Uterus (tissue), 4 donors: ENCODE results near the gene ZCWPW1. TPM values are rescaled to one million over a fixed set of nuclear protein-coding genes. Genes with fewer than 3 reads are reported as not detected.

Experiments
- DNase-seq, 2 donors: peaks; one replicate each; pipeline ENCODE4 v3.0.0-alpha.2; 2019 to 2020
- H3K27ac ChIP-seq, 2 donors: fragments of 200-600 bp; sonication (generic); 1 replicate in 1 of 2; 2 replicates in 1 of 2; pipeline ENCODE4 v1.5.1; 2016 to 2018
- H3K27me3 ChIP-seq, 2 donors: fragments of 200-600 bp; sonication (generic); one replicate each; pipeline ENCODE4 v1.5.1; 2018 to 2019; ENCODE audit warnings: control low read depth in 1 of 2
- H3K36me3 ChIP-seq, 2 donors: fragments of 200-600 bp; sonication (generic); one replicate each; pipeline ENCODE4 v1.5.1; 2019; ENCODE audit warnings: control low read depth in 1 of 2
- H3K4me1 ChIP-seq, 2 donors: fragments of 200-600 bp; sonication (generic); one replicate each; pipeline ENCODE4 v1.5.1; 2018 to 2019; ENCODE audit warnings: control low read depth in 1 of 2
- H3K4me3 ChIP-seq, 2 donors: fragments of 200-600 bp; sonication (generic); 1 replicate in 1 of 2; 2 replicates in 1 of 2; pipeline ENCODE4 v1.5.1; 2018 to 2019; ENCODE audit warnings: mild to moderate bottlenecking in 1 of 2
- H3K9me3 ChIP-seq, 2 donors: fragments of 200-600 bp; sonication (generic); one replicate each; pipeline ENCODE4 v1.5.1; 2019; ENCODE audit warnings: control low read depth in 1 of 2
- POLR2A ChIP-seq, 2 donors: fragments of 450-650 bp; IDR thresholded peaks; one replicate each; pipeline ENCODE4 v1.6.1; 2016; ENCODE audit warnings: antibody characterized with exemption in 2 of 2, mild to moderate bottlenecking in 1 of 2, moderate library complexity in 1 of 2
- intact Hi-C: fragments of 100-400 bp; cut with DNase I; formaldehyde crosslinking; loops from one replicate; pipeline ENCODE4 v1.15.1; 2023; ENCODE audit warnings: low total_unique reads
- total RNA-seq, 4 donors: library from RNA; depleted of rRNA in 3 of 4; stranded (reverse); fragments of >200 nt in 3 of 4; gene quantifications; one replicate each; pipeline versions ENCODE4 v1.1.0 to v1.2.4, GENCODE V29; 2014 to 2023
- TF ChIP-seq, protein P1 (sequence below), 4 experiments: fragments of 200-600 bp in 2 of 4; fragments of 450-650 bp in 2 of 4; sonication (generic) in 2 of 4; IDR thresholded peaks; one replicate each; pipeline ENCODE4 v1.5.1; 2016 to 2019; ENCODE audit warnings: antibody characterized with exemption in 4 of 4, mild to moderate bottlenecking in 2 of 4, moderate library complexity in 1 of 4
- donor health status: DM: yes; HTN: yes; CAD: no.

Gene ZCWPW1
- total RNA-seq, 4 donors from 2014 or later, result 1.5 to 6.1 (median 5.2) TPM; not detected in 1

DNA sequence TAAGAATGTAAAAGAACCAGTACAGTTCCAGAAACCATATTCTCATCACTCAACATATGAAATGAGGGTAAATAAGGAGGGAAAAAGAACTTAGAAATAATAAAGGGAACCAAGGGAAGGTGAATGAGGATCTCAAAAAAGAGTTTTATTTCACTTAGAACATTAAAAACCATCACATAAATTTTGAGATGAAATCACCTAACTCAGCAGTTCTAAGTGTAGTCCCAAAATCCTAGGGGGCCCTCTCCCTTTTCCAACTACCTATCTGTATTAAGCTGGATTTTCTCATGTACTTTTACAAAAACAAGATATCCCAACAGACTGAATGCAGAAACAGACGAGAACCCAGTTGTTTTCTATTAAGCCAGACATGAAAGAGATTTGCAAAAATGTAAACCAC lies 3.2 kb downstream of the ZCWPW1 start:
- Histone ChIP-seq H3K4me1 (peaks cover 0 to 6% of the 10 kb centered on the region in 2 donors), H3K27me3 (no peaks in the 10 kb centered on the region), H3K27ac (no peak overlapping the region), H3K36me3 (no peaks in the 10 kb centered on the region), H3K4me3 (no peak overlapping the region), H3K9me3 (no peaks in the 10 kb centered on the region)
- no peak for DNase-seq
- no peak for TF ChIP-seq POLR2A (IDR thresholded peaks at IDR 0.05)
- TF ChIP-seq, protein P1, sequence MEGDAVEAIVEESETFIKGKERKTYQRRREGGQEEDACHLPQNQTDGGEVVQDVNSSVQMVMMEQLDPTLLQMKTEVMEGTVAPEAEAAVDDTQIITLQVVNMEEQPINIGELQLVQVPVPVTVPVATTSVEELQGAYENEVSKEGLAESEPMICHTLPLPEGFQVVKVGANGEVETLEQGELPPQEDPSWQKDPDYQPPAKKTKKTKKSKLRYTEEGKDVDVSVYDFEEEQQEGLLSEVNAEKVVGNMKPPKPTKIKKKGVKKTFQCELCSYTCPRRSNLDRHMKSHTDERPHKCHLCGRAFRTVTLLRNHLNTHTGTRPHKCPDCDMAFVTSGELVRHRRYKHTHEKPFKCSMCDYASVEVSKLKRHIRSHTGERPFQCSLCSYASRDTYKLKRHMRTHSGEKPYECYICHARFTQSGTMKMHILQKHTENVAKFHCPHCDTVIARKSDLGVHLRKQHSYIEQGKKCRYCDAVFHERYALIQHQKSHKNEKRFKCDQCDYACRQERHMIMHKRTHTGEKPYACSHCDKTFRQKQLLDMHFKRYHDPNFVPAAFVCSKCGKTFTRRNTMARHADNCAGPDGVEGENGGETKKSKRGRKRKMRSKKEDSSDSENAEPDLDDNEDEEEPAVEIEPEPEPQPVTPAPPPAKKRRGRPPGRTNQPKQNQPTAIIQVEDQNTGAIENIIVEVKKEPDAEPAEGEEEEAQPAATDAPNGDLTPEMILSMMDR (IDR thresholded peaks at IDR 0.05), result no peak
- intact Hi-C loops, result no loop called here

DNA sequence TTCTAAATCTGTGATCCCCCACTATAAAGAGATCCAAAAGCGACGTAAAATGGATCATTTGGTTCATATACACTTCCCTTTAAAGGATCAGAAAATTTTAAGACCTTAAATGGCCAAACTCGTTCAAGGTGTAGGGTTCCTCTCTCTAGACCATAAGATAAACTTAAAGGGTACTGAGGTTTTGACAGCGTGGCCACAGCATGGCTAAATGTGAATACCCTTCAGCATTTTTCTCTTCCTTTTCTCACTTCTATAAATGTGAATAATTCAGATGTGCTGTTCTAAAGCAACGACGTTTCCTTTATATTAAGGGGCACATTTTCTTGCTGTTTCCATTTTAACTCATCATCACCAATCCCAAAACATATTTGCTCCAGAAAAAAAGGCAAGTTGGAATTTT lies 5.2 kb downstream of the ZCWPW1 start:
- Histone ChIP-seq H3K36me3 (no peaks in the 10 kb centered on the region), H3K27ac (no peak overlapping the region), H3K27me3 (no peaks in the 10 kb centered on the region), H3K4me1 (peaks cover 0 to 5% of the 10 kb centered on the region in 2 donors), H3K9me3 (no peaks in the 10 kb centered on the region), H3K4me3 (no peak overlapping the region)
- intact Hi-C loops, result no loop called here
- no peak for TF ChIP-seq POLR2A (IDR thresholded peaks at IDR 0.05)
- TF ChIP-seq, protein P1 (IDR thresholded peaks at IDR 0.05), result no peak
- DNase-seq, result no peak

DNA sequence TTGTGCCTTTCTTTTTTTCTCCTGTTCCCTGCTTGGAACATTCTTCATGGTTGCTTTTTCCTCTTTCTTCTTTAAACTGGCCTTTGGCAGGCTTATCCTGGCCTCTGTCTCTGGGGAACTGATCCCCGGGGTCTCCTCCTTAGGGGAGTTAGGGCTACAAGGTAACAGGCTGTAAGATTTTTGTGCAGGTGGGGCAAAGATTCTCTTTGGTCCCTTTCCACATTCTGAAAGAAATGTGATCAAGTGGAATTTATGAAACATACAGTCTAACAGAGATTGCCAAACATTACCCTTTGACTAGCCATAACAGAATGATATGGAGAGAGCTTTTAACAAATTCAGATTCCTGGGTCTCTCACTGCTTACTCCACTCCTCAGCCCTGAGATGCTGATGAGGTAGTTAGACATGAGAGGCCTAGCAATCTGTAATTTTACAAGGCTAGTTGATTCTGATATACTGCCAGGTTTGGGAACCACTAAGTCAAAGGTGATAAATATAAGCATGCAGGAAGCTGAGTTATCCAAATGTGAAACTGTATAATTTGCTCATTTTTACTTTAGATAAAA lies 8.8 kb downstream of the ZCWPW1 start:
- TF ChIP-seq, protein P1 (IDR thresholded peaks at IDR 0.05), result no peak
- no peak for TF ChIP-seq POLR2A (IDR thresholded peaks at IDR 0.05)
- no peaks in the 10 kb centered on the region for H3K4me1 ChIP-seq
- no peaks in the 10 kb centered on the region for H3K9me3 ChIP-seq
- H3K27ac ChIP-seq, result no peak overlapping the region
- DNase-seq, result no peak
- H3K27me3 ChIP-seq, result no peaks in the 10 kb centered on the region
- intact Hi-C loops, result no loop called here
- no peak overlapping the region for H3K4me3 ChIP-seq
- no peaks in the 10 kb centered on the region for H3K36me3 ChIP-seq

DNA sequence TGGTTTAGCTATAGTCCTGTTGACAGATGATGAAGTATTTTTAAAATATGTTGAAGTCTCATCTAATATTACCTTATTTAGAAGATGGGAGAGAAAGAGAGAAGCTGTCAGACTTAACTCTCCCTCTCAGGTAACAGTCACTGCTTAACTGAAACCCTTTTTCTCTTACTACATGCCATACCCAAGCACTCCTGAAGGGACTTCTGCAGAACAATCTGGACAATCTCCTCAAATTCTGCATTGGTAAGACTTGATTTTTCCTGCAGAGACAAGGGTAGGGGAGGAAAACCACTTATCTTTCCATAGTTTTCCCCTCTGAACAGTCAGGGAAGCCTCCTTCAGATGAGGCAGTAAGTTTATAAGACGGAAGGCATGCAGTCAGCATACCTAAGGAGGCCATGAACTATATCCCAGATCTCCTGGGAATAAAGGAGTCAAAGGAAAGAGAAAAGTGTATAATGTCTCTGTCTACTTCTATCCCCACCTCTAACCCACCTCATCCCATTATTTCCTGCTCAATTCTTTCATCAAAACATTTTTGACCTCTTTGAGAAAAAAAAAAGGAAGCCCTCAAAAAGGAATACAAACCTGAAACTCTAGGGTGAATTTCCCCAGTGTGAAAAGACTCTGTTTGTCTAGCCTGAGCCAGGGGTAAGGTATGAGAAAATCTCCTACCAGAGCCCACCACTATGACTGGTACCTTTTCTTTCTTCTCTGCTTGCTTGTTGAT lies 9.4 kb downstream of the ZCWPW1 start:
- Histone ChIP-seq H3K27ac (no peak overlapping the region), H3K4me3 (no peak overlapping the region)
- intact Hi-C loops, result no loop called here

DNA sequence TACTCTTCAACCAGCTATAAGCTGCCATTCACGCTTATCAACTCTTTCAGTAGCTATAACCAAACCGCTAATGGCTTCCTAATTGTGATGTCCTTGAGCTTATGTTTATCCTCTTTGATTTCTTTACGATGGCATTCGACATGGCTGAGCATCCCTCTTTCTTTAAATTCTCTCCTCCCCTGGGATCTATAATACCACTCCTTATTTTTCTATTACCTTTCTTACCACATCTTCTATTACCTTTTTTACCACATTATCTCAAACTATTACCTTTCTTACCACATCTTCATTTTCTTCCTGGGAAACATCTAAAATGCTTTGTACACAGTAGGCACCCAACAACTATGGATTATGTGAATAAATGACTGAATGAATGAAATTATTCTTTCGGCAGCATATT lies 13.1 kb downstream of the ZCWPW1 start:
- Histone ChIP-seq H3K4me3 (no peak overlapping the region), H3K27me3 (no peaks in the 10 kb centered on the region), H3K4me1 (no peaks in the 10 kb centered on the region), H3K9me3 (no peaks in the 10 kb centered on the region), H3K27ac (no peak overlapping the region), H3K36me3 (no peaks in the 10 kb centered on the region)
- DNase-seq, result no peak
- intact Hi-C loops, result no loop called here
- TF ChIP-seq, protein P1 (IDR thresholded peaks at IDR 0.05), result no peak
- TF ChIP-seq POLR2A (IDR thresholded peaks at IDR 0.05), result no peak

More for the DNA sequence above, 9.4 kb downstream of the ZCWPW1 start:
- Histone ChIP-seq H3K27me3 (no peaks in the 10 kb centered on the region), H3K9me3 (no peaks in the 10 kb centered on the region), H3K36me3 (no peaks in the 10 kb centered on the region), H3K4me1 (no peaks in the 10 kb centered on the region)
- TF ChIP-seq, protein P1 (IDR thresholded peaks at IDR 0.05), result no peak
- no peak for TF ChIP-seq POLR2A (IDR thresholded peaks at IDR 0.05)
- DNase-seq, result no peak
